Skeletal muscle tissue (tissue), 4 donors: ENCODE measurements around the gene KIFC3. TPM values are rescaled to one million over a fixed set of nuclear protein-coding genes. Genes with fewer than 3 reads are reported as not detected.

ENCODE experiments used
- H3K27ac ChIP-seq: one replicate; pipeline ENCODE4 v1.7.0; 2013; ENCODE audit warnings: mild to moderate bottlenecking, low read depth, low read length, inconsistent platforms
- H3K27me3 ChIP-seq, 3 donors: one replicate each; pipeline ENCODE4 v1.7.0; 2013; ENCODE audit warnings: low read length in 3 of 3; ENCODE audit not compliant: control insufficient read depth in 3 of 3, insufficient read depth in 3 of 3
- H3K36me3 ChIP-seq, 3 donors: one replicate each; pipeline ENCODE4 v1.7.0; 2013; ENCODE audit warnings: low read length in 3 of 3; ENCODE audit not compliant: control insufficient read depth in 3 of 3, insufficient read depth in 3 of 3
- H3K4me1 ChIP-seq, 3 donors: one replicate each; pipeline ENCODE4 v1.7.0; 2013; ENCODE audit warnings: low read length in 3 of 3, mild to moderate bottlenecking in 3 of 3; ENCODE audit not compliant: control insufficient read depth in 3 of 3, insufficient read depth in 3 of 3
- H3K4me3 ChIP-seq, 3 donors: one replicate each; pipeline ENCODE4 v1.7.0; 2013; ENCODE audit warnings: low read length in 3 of 3
- H3K9ac ChIP-seq, 3 donors: one replicate each; pipeline ENCODE4 v1.7.0; 2013; ENCODE audit warnings: low read length in 3 of 3, mild to moderate bottlenecking in 3 of 3, moderate library complexity in 2 of 3, low read depth in 1 of 3
- H3K9me3 ChIP-seq, 3 donors: one replicate each; pipeline ENCODE4 v1.7.0; 2013; ENCODE audit warnings: low read length in 3 of 3; ENCODE audit not compliant: control insufficient read depth in 3 of 3
- total RNA-seq: library from RNA; depleted of rRNA; stranded (reverse); fragments of >200 nt; gene quantifications from one replicate; pipeline ENCODE4 v1.2.3, GENCODE V29; 2014
- donor health status: Osteomylitis.

Gene KIFC3
- total RNA-seq, 1 donor from 2014 or later = 9.9 TPM

GRCh38 chr16:57755061-57755684, 47.1 kb downstream of the KIFC3 start:
- H3K4me1 ChIP-seq = peaks cover 4 to 7% (median 6%) of the 10 kb centered on the region in 3 donors
- no peak overlapping the region for H3K4me3 ChIP-seq
- peaks cover 15 to 24% (median 22%) of the 10 kb centered on the region in 3 donors for H3K36me3 ChIP-seq
- no peaks in the 10 kb centered on the region for H3K9me3 ChIP-seq
- H3K27ac ChIP-seq = no peak overlapping the region
- H3K9ac ChIP-seq = no peak overlapping the region
- H3K27me3 ChIP-seq = no peaks in the 10 kb centered on the region

DNA sequence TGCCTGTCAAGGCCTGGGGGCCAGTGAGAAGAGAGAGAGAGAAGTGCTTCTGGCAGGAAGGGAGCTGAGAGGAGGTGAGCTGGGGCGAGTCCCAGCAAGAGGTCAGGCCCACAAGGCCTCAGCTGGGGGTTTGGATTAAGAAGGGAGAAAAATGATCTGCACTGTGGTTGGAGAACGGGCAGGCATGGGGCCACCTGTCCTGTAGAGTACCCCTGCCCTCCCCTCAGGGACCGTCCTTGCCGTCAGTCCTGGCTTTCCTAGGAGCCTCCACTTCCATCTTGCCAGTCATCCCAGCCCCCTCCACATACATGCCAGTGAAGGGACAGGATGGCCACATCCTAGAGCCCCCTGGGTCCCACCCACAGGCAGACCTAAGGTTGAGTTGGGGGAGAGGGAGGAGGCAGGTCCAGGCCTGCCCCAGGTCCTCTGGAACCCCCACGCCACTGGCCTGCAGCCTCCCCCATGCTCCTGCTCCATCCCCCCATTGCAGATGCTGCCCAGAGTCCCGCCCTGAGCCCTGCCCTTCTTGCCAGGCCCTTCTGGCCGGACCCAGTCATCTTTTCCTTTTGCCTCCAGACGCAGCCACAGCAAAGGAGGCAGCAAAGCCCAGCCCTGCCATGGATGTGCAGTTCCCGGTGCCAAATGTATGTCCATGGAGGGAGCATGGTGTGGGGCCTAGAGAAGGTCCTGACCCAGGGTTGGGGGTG, 47.8 kb downstream of the KIFC3 start:
- Histone ChIP-seq H3K36me3 (peaks cover 15 to 24% (median 22%) of the 10 kb centered on the region in 3 donors), H3K27me3 (no peaks in the 10 kb centered on the region), H3K9me3 (no peaks in the 10 kb centered on the region), H3K9ac (no peak overlapping the region), H3K4me3 (no peak overlapping the region), H3K4me1 (peaks cover 4 to 7% (median 6%) of the 10 kb centered on the region in 3 donors), H3K27ac (no peak overlapping the region)

DNA sequence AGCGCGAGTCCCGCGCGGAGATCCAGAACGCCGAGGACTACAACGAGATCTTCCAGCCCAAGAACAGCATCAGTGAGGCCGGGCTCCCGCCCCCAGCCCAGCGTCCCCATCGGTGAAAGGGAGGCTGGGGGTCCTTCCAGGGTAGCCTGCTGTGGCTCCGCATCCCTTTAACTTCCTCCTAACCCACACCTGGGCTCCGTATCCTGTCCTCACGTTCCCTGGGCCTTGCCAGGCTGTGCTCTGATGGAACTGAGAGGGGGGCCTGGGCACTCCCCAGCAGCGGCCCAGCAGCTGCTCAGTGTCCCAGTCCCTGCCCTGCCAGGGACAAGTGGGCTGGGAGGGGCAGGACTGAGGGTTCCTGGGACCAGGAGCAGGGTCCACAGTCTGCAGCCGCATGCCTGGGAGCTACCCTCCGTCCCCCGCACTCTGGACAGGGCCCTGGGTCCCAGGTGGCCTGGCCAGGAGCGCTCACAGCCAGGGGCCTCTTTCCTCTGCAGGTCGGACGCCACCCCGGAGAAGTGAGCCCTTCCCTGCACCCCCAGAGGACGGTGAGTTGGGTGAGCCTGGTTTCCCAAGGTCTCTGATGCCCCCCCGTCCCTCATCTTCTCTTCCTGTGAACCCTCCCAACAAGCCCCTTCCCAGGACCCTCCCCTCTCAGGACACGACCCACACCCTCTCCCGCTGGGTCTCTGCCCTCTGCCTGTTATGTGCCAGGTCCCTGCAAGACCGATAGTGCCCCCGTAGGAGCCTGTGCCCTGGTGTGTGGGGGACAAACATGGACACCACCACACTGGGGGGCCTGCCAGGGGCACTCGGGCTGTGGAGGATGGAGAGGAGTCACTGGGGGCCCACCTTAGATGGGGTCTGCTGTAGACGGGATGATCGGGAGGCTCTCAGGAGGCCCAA, 48.6 kb downstream of the KIFC3 start:
- Histone ChIP-seq H3K4me3 (no peak overlapping the region), H3K36me3 (peaks cover 15 to 24% (median 20%) of the 10 kb centered on the region in 3 donors)

DNA sequence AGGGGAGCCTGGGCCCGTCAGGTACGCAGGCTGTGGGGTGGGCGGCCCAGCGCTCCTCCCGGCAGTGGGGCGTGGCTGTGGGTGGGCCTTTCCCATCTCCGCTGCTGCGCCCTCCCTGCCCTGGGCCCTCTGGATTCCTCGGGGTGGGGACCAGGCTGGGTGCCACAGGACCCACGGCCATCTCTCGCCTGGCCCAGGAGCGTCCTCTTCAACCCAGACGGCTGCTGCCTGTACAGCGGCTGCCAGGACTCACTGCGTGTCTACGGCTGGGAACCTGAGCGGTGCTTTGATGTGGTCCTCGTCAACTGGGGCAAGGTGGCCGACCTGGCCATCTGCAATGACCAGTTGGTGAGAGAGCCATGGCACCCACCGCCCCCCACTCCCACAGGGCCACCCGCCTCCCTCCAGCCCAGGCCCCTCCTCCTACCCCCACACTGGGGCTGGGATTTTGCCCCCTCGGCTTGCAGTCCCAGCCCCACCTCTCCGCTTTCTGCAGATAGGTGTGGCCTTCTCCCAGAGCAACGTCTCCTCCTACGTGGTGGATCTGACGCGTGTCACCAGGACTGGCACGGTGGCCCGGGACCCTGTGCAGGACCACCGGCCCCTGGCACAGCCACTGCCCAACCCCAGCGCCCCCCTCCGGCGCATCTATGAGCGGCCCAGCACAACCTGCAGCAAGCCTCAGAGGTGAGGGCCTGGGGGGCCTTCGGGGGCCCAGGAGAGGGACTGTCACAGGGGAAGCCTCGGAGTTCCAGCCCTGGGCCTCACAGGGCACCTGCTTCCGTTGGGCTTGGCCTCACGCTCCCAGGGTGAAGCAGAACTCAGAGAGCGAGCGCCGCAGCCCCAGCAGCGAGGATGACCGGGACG, 49.5 kb downstream of the KIFC3 start:
- peaks cover 4 to 6% (median 5%) of the 10 kb centered on the region in 3 donors for H3K4me1 ChIP-seq
- H3K27ac ChIP-seq = no peak overlapping the region
- H3K27me3 ChIP-seq = no peaks in the 10 kb centered on the region
- H3K4me3 ChIP-seq = no peak overlapping the region
- H3K9ac ChIP-seq = no peak overlapping the region
- H3K36me3 ChIP-seq = peaks cover 15 to 24% (median 20%) of the 10 kb centered on the region in 3 donors
- H3K9me3 ChIP-seq = no peaks in the 10 kb centered on the region

More for the DNA sequence above, 48.6 kb downstream of the KIFC3 start:
- Histone ChIP-seq H3K9ac (no peak overlapping the region), H3K27me3 (no peaks in the 10 kb centered on the region), H3K27ac (no peak overlapping the region), H3K4me1 (peaks cover 4 to 7% (median 6%) of the 10 kb centered on the region in 3 donors), H3K9me3 (no peaks in the 10 kb centered on the region)

DNA sequence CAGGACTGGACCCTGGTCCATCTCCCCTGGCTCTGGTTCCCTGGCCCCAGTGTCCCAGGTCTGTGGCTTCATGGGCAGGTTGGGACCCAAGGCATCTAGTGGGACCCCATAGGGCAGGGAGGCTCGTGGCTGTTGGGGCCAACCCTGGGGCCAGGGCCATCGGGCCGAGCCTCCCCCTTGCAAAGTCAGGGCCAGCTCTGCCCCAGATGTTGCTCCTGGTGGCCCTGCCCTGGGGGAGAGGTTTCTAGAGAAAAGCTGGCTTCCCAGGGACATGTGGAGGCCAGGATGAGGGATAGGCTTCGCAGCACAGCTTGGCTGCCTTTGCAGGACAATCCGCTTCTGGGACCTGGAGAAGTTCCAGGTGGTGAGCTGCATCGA, 50.1 kb downstream of the KIFC3 start:
- H3K9ac ChIP-seq = no peak overlapping the region
- no peak overlapping the region for H3K4me3 ChIP-seq
- H3K4me1 ChIP-seq = no peaks in the 10 kb centered on the region
- H3K9me3 ChIP-seq = no peaks in the 10 kb centered on the region
- no peaks in the 10 kb centered on the region for H3K27me3 ChIP-seq
- H3K27ac ChIP-seq = no peak overlapping the region
- peaks cover 15 to 24% (median 18%) of the 10 kb centered on the region in 3 donors for H3K36me3 ChIP-seq

DNA sequence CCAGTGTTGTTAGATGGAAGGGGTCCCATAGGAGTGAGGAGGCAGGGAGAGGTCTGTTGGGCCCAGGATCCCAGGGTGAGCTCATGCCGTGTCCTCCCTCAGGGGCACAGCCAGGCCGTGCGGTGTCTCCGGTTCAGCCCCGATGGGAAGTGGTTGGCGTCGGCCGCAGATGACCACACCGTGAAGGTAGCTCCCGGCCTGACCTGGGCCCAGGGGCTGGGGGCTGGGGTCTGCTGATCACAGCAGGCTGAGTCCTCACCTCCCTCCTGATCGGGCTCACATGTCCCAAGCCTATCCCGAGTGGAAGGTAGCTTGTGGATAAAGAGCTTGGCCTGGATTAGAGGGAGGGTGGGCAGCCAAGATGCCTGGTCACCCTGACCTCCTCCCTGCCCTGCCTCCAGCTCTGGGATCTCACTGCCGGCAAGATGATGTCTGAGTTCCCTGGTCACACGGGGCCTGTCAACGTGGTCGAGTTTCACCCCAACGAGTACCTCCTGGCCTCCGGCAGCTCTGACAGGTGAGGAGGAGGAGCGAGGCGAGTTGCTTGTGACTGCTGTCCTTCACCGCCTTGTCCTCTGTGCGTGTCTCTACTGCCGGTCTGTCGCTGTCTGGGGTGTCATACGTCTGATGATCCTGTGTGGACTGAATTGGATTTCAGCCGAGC, 50.6 kb downstream of the KIFC3 start:
- H3K36me3 ChIP-seq = peaks cover 15 to 24% (median 18%) of the 10 kb centered on the region in 3 donors
- H3K4me3 ChIP-seq = no peak overlapping the region
- no peaks in the 10 kb centered on the region for H3K4me1 ChIP-seq

DNA sequence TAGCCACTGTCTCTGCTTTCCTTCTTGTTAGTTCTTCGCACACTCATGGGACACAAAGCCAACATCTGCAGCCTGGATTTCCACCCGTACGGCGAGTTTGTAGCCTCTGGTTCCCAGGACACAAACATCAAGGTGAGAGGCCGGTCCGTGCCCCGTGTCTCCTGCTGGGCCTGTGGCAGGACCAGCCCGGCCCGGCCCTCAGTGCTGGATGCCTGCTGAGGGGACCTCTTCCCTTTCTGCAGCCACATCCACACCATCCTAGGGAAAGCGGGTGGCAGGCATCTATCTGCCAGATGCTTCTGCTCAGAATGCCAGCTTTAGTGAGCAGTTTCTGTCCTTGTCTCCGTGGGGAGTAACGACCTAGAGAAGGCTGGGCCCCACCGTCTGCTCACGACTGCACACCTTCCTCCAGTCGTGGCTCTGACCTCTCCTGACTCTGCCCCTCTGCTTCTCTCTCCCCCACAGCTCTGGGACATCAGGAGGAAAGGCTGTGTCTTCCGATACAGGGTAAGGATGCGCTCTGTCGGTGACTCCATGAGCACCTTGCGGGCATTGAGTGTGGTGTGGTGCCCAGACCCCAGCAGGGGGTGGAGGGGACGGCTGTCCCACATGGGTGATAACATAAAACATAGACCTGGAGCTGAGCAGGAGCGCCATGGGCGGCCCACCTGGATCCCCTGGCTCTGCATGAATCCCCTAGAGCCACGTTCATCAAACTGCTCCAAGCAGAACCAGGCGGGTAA, 51.3 kb downstream of the KIFC3 start:
- no peaks in the 10 kb centered on the region for H3K4me1 ChIP-seq
- no peaks in the 10 kb centered on the region for H3K9me3 ChIP-seq
- no peak overlapping the region for H3K9ac ChIP-seq
- no peaks in the 10 kb centered on the region for H3K27me3 ChIP-seq
- H3K36me3 ChIP-seq = peaks cover 13 to 19% (median 17%) of the 10 kb centered on the region in 3 donors
- no peak overlapping the region for H3K4me3 ChIP-seq
- H3K27ac ChIP-seq = no peak overlapping the region

More for the DNA sequence above, 50.6 kb downstream of the KIFC3 start:
- no peaks in the 10 kb centered on the region for H3K27me3 ChIP-seq
- H3K9ac ChIP-seq = no peak overlapping the region
- no peak overlapping the region for H3K27ac ChIP-seq
- H3K9me3 ChIP-seq = no peaks in the 10 kb centered on the region

DNA sequence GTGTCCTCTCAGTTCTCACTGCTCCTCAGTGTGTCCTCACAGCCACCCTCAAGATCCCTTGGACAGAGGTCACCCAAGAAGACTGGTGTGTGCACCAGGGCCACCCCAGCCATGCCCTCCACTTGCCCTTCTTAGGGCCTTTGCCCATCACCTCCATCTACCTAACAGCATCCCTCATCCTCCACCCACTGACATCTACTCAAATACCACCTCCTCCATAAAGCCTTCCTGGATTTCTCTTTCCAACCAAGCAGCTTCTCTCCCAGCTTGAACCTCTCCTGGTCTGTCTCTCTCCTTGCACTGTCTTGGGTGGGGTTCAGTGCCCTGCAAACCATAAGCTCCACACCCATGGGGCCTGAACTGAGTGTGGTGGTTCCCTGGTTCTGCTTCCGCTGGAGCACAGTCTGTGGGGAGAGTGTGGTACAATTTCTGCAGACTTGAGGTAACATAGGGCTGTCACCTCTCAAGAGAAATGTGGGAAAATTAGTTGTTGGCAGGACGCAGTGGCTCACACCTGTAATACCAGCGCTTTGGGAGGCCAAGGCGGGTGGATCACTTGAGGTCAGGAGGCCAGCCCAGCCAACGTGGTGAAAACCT, 52.3 kb downstream of the KIFC3 start:
- Histone ChIP-seq H3K27ac (no peak overlapping the region), H3K27me3 (no peaks in the 10 kb centered on the region), H3K36me3 (peaks cover 8 to 15% (median 10%) of the 10 kb centered on the region in 3 donors), H3K4me3 (no peak overlapping the region), H3K9ac (no peak overlapping the region), H3K9me3 (no peaks in the 10 kb centered on the region), H3K4me1 (no peaks in the 10 kb centered on the region)
